Natural killer cell (primary cell): ENCODE measurements around the gene ANP32A. TPM values are rescaled to one million over a fixed set of nuclear protein-coding genes. Genes with fewer than 3 reads are reported as not detected.

Source experiments
- ATAC-seq, 3 donors: fragments of 150-1000 bp in 2 of 3; fragments of 200-7000 bp in 1 of 3; cut with Tn5 transposase; 1 replicate in 1 of 3; 2 replicates in 2 of 3; pipeline ENCODE4 v1.10.0; 2021; ENCODE audit warnings: mild to moderate bottlenecking in 2 of 3, moderate library complexity in 2 of 3
- DNase-seq, 2 donors: peaks; one replicate each; pipeline versions ENCODE4 v3.0.0 to v3.0.0-alpha.2; 2013 to 2021; ENCODE audit warnings: mixed read lengths in 1 of 2
- H3K27ac ChIP-seq: one replicate; pipeline ENCODE4 v1.5.1; 2013; ENCODE audit warnings: mild to moderate bottlenecking, low read length
- H3K27me3 ChIP-seq: one replicate; pipeline ENCODE4 v1.6.1; 2013; ENCODE audit warnings: low read length; ENCODE audit not compliant: control insufficient read depth, insufficient read depth
- H3K36me3 ChIP-seq: one replicate; pipeline ENCODE4 v1.6.1; 2013; ENCODE audit warnings: low read length; ENCODE audit not compliant: control insufficient read depth, insufficient read depth
- H3K4me1 ChIP-seq: one replicate; pipeline ENCODE4 v1.6.1; 2013; ENCODE audit warnings: low read length; ENCODE audit not compliant: control insufficient read depth, insufficient read depth
- H3K4me3 ChIP-seq: one replicate; pipeline ENCODE4 v1.5.1; 2013; ENCODE audit warnings: low read length
- H3K9me3 ChIP-seq: one replicate; pipeline ENCODE4 v1.6.1; 2013; ENCODE audit warnings: low read length; ENCODE audit not compliant: control insufficient read depth, insufficient read depth
- H3K27ac Mint-ChIP-seq, 2 donors: one replicate each; pipeline ENCODE4 v1.8.0; 2022; ENCODE audit warnings: mild to moderate bottlenecking in 2 of 2, mixed read lengths in 2 of 2, moderate library complexity in 1 of 2
- H3K27me3 Mint-ChIP-seq, 2 donors: one replicate each; pipeline ENCODE4 v1.8.0; 2022; ENCODE audit warnings: low read depth in 2 of 2, mixed read lengths in 2 of 2
- H3K36me3 Mint-ChIP-seq: one replicate; pipeline ENCODE4 v1.8.0; 2022; ENCODE audit warnings: mixed read lengths
- H3K4me1 Mint-ChIP-seq, 2 donors: one replicate each; pipeline ENCODE4 v1.8.0; 2022; ENCODE audit warnings: mixed read lengths in 2 of 2
- H3K4me3 Mint-ChIP-seq: one replicate; pipeline ENCODE4 v1.8.0; 2022; ENCODE audit warnings: mild to moderate bottlenecking, moderate library complexity, mixed read lengths
- H3K9me3 Mint-ChIP-seq, 2 donors: one replicate each; pipeline ENCODE4 v1.8.0; 2022; ENCODE audit warnings: mixed read lengths in 2 of 2
- WGBS: methylation state at CpG from one replicate; pipeline ENCODE4 v1.1.7; 2013; ENCODE audit warnings: missing lambda C conversion rate; ENCODE audit not compliant: insufficient coverage; 5-methylcytosine and 5-hydroxymethylcytosine counted together
- intact Hi-C: fragments of 100-400 bp; cut with micrococcal nuclease; formaldehyde crosslinking; loops from one replicate; pipeline ENCODE4 v1.14.2; 2022
- total RNA-seq, 4 donors: library from RNA; stranded (reverse); fragments of 120-200 nt in 1 of 4; gene quantifications; one replicate each; pipeline versions ENCODE4 v1.2.3 to v1.2.4, GENCODE V29; 2013 to 2022
- TF ChIP-seq, protein P1 (sequence below): fragments of 200-600 bp; IDR thresholded peaks from one replicate; pipeline ENCODE4 v1.8.0; 2022; ENCODE audit warnings: antibody characterized with exemption

Gene ANP32A
- total RNA-seq, 3 donors from 2014 or later (not counting 1 experiment from before 2014, with no cell fraction given): 133 to 150 (median 148) TPM

DNA sequence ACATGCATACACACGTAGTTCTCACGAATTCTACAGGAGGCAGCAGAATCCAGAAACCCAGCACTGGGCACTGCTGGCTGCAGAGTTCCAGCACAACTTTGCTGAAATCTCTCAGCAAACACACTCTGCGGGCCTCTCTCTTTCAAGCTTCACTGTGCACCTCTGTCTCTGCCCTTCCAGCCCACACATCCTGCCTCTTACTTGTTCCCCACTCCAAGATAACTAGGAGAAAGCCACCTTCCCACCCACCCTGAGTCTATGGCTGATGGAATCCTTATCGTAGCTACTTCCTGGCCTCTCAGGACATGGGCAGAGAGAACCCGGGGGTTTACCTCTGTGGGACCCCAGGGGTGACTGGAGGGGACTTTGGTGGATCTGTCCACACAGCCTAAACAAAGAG lies 11.9 kb downstream of the ANP32A start:
- H3K9me3 Mint-ChIP-seq: no peaks in the 10 kb centered on the region
- intact Hi-C loops: no loop called here
- TF ChIP-seq, protein P1, sequence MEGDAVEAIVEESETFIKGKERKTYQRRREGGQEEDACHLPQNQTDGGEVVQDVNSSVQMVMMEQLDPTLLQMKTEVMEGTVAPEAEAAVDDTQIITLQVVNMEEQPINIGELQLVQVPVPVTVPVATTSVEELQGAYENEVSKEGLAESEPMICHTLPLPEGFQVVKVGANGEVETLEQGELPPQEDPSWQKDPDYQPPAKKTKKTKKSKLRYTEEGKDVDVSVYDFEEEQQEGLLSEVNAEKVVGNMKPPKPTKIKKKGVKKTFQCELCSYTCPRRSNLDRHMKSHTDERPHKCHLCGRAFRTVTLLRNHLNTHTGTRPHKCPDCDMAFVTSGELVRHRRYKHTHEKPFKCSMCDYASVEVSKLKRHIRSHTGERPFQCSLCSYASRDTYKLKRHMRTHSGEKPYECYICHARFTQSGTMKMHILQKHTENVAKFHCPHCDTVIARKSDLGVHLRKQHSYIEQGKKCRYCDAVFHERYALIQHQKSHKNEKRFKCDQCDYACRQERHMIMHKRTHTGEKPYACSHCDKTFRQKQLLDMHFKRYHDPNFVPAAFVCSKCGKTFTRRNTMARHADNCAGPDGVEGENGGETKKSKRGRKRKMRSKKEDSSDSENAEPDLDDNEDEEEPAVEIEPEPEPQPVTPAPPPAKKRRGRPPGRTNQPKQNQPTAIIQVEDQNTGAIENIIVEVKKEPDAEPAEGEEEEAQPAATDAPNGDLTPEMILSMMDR: no peak
- H3K4me3 ChIP-seq: no peak overlapping the region
- WGBS: 63% methylated on average over 5 of the region's 5 CpGs
- no peaks in the 10 kb centered on the region for H3K9me3 ChIP-seq
- peaks cover 43% of the 10 kb centered on the region for H3K4me1 ChIP-seq
- DNase-seq (no peak), ATAC-seq (no peak)
- H3K27ac ChIP-seq: no peak overlapping the region
- no peaks in the 10 kb centered on the region for H3K36me3 Mint-ChIP-seq
- peak overlapping the region; percentile 34 to 83 for H3K27ac Mint-ChIP-seq
- H3K4me3 Mint-ChIP-seq: no peak overlapping the region
- peaks cover 10% of the 10 kb centered on the region for H3K36me3 ChIP-seq
- H3K27me3 ChIP-seq: no peaks in the 10 kb centered on the region
- no peaks in the 10 kb centered on the region for H3K27me3 Mint-ChIP-seq
- H3K4me1 Mint-ChIP-seq: peaks cover 81 to 83% of the 10 kb centered on the region in 2 donors

DNA sequence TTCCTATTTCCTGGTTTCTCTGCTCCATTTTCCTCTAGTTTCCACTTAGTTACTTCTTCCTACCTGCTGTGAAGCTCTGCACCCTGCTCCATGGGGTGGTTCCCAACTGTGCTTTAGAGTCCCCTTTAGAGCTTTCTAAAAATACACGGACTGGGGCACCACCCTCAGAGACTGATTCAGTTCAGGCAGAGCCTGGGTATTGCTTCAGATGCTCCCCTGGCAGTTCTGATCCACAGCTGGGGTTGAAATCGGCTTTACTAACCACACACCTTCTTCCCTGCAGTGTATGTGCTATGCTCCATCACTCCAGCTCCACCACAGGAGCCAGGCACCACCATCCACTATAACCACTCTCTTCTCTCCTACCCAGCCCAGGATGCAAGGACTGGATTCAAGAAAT lies 12.6 kb downstream of the ANP32A start:
- TF ChIP-seq, protein P1: no peak
- H3K4me1 ChIP-seq: peaks cover 44% of the 10 kb centered on the region
- H3K36me3 Mint-ChIP-seq: no peaks in the 10 kb centered on the region
- intact Hi-C loops: no loop called here
- ATAC-seq: no peak
- peaks cover 80 to 84% of the 10 kb centered on the region in 2 donors for H3K4me1 Mint-ChIP-seq
- no peaks in the 10 kb centered on the region for H3K9me3 ChIP-seq
- DNase-seq: no peak
- no peak overlapping the region for H3K4me3 Mint-ChIP-seq
- H3K27ac ChIP-seq: no peak overlapping the region
- H3K27me3 ChIP-seq: no peaks in the 10 kb centered on the region
- whole genome bisulfite sequencing: 44% methylated on average over 2 of the region's 2 CpGs
- no peaks in the 10 kb centered on the region for H3K9me3 Mint-ChIP-seq
- no peak overlapping the region for H3K4me3 ChIP-seq
- peak overlapping the region; percentile 34 to 83 for H3K27ac Mint-ChIP-seq
- no peaks in the 10 kb centered on the region for H3K27me3 Mint-ChIP-seq
- H3K36me3 ChIP-seq: peaks cover 10% of the 10 kb centered on the region

DNA sequence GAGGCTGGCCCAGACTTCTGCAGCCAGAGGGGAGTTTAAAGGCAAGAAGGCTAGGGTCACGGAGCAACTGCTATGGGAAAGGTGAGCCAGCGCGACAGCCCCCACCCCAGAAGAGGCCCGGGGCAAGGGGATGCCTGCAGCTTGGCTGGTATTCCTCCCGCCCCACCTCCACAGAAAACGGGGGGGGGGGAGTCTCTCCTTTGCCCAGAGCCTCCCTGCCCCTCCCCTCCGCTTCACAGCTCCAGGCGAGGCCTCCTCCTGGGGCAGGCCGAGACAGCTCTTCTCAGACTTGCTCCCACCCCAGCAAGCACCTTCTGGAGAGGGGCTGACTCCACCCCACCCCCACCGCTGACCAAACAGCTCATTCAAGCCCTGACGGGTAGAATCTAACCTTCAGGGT lies 13.4 kb downstream of the ANP32A start:
- ATAC-seq (no peak), DNase-seq (no peak)
- Mint-ChIP-seq H3K4me3 (no peak overlapping the region), H3K27ac (peak overlapping the region; percentile 76 to 81), H3K4me1 (peaks cover 77 to 78% of the 10 kb centered on the region in 2 donors), H3K9me3 (no peaks in the 10 kb centered on the region), H3K36me3 (no peaks in the 10 kb centered on the region), H3K27me3 (no peaks in the 10 kb centered on the region)
- H3K36me3 ChIP-seq: peaks cover 10% of the 10 kb centered on the region
- 92% methylated on average over 8 of the region's 11 CpGs for WGBS
- no peak overlapping the region for H3K4me3 ChIP-seq
- peaks cover 51% of the 10 kb centered on the region for H3K4me1 ChIP-seq
- intact Hi-C loops: no loop called here
- no peaks in the 10 kb centered on the region for H3K9me3 ChIP-seq
- H3K27ac ChIP-seq: no peak overlapping the region
- TF ChIP-seq, protein P1: no peak
- H3K27me3 ChIP-seq: no peaks in the 10 kb centered on the region
